Trophoblast cell (in vitro differentiated cells and primary cell): ENCODE measurements around the gene FRMD4A.

Experiments
- DNase-seq, 2 donors: peaks; one replicate each; pipeline ENCODE4 v3.0.0-alpha.2; 2016
- H2AFZ ChIP-seq: 2 replicates; pipeline ENCODE4 v1.6.1; 2013; ENCODE audit warnings: low read length, moderate library complexity, mild to moderate bottlenecking; ENCODE audit not compliant: insufficient read depth, poor library complexity
- H2AK5ac ChIP-seq: 2 replicates; pipeline ENCODE4 v1.6.1; 2013; ENCODE audit warnings: mild to moderate bottlenecking, low read length
- H2BK120ac ChIP-seq: 2 replicates; pipeline ENCODE4 v1.6.1; 2013; ENCODE audit warnings: low read length, mild to moderate bottlenecking, moderate library complexity; ENCODE audit not compliant: insufficient read depth, poor library complexity
- H2BK12ac ChIP-seq: 2 replicates; pipeline ENCODE4 v1.6.1; 2013; ENCODE audit warnings: mild to moderate bottlenecking, low read length, moderate library complexity
- H2BK5ac ChIP-seq: 2 replicates; pipeline ENCODE4 v1.6.1; 2013; ENCODE audit warnings: low read length, low read depth, moderate library complexity, mild to moderate bottlenecking; ENCODE audit not compliant: poor library complexity
- H3K14ac ChIP-seq: 2 replicates; pipeline ENCODE4 v1.6.1; 2013; ENCODE audit warnings: mild to moderate bottlenecking, low read length
- H3K18ac ChIP-seq: 2 replicates; pipeline ENCODE4 v1.6.1; 2013; ENCODE audit warnings: mild to moderate bottlenecking, low read length
- H3K23ac ChIP-seq: 2 replicates; pipeline ENCODE4 v1.6.1; 2013; ENCODE audit warnings: low read length
- H3K27ac ChIP-seq: 2 replicates; pipeline ENCODE4 v1.5.1; 2013; ENCODE audit warnings: low read depth, mild to moderate bottlenecking, inconsistent platforms, low read length, moderate library complexity
- H3K27me3 ChIP-seq: 2 replicates; pipeline ENCODE4 v1.6.1; 2013; ENCODE audit warnings: inconsistent platforms, mild to moderate bottlenecking, low read length, moderate library complexity; ENCODE audit not compliant: insufficient read depth
- H3K36me3 ChIP-seq, 2 experiments: 1 replicate in 1 of 2; 2 replicates in 1 of 2; pipeline ENCODE4 v1.6.1; 2013; ENCODE audit warnings: low read length in 2 of 2, mild to moderate bottlenecking in 2 of 2, moderate library complexity in 1 of 2; ENCODE audit not compliant: insufficient read depth in 2 of 2, control insufficient read depth in 1 of 2
- H3K4ac ChIP-seq: 2 replicates; pipeline ENCODE4 v1.6.1; 2013; ENCODE audit warnings: low read depth, mild to moderate bottlenecking, low read length, moderate library complexity
- H3K4me1 ChIP-seq, 2 experiments: 1 replicate in 1 of 2; 2 replicates in 1 of 2; pipeline ENCODE4 v1.6.1; 2013; ENCODE audit warnings: low read length in 2 of 2, mild to moderate bottlenecking in 2 of 2, moderate library complexity in 1 of 2; ENCODE audit not compliant: insufficient read depth in 2 of 2, control insufficient read depth in 1 of 2
- H3K4me2 ChIP-seq: 2 replicates; pipeline ENCODE4 v1.6.1; 2013; ENCODE audit warnings: inconsistent platforms, mild to moderate bottlenecking, low read length, moderate library complexity
- H3K4me3 ChIP-seq: 2 replicates; pipeline ENCODE4 v1.5.1; 2013; ENCODE audit warnings: mild to moderate bottlenecking, low read depth, low read length, inconsistent platforms
- H3K79me1 ChIP-seq: one replicate; pipeline ENCODE4 v1.6.1; 2013; ENCODE audit warnings: low read length
- H3K79me2 ChIP-seq: 2 replicates; pipeline ENCODE4 v1.6.1; 2013; ENCODE audit warnings: low read length, mild to moderate bottlenecking; ENCODE audit not compliant: control insufficient read depth, insufficient read depth, poor library complexity
- H3K9ac ChIP-seq: 2 replicates; pipeline ENCODE4 v1.6.1; 2013; ENCODE audit warnings: mild to moderate bottlenecking, low read length
- H3K9me3 ChIP-seq: 2 replicates; pipeline ENCODE4 v1.6.1; 2013; ENCODE audit warnings: low read depth, mild to moderate bottlenecking, control low read depth, inconsistent platforms, low read length; ENCODE audit not compliant: insufficient read depth
- H4K12ac ChIP-seq: 2 replicates; pipeline ENCODE4 v1.6.1; 2013; ENCODE audit warnings: low read depth, mild to moderate bottlenecking, low read length, moderate library complexity
- H4K8ac ChIP-seq: 2 replicates; pipeline ENCODE4 v1.6.1; 2013; ENCODE audit warnings: low read depth, mild to moderate bottlenecking, low read length, moderate library complexity
- H4K91ac ChIP-seq: one replicate; pipeline ENCODE4 v1.6.1; 2013; ENCODE audit warnings: low read depth, mild to moderate bottlenecking, low read length, moderate library complexity
- WGBS: extraction: QIAGEN DNeasy Blood & Tissue Kit; methylation state at CpG from one replicate; pipeline ENCODE4 v1.1.7; 2013; ENCODE audit warnings: missing lambda C conversion rate; ENCODE audit not compliant: insufficient read length, insufficient coverage; ENCODE audit errors: extremely low coverage; 5-methylcytosine and 5-hydroxymethylcytosine counted together

Gene FRMD4A

GRCh38 chr10:14250496-14251076, 80.1 kb downstream of the FRMD4A start:
- Histone ChIP-seq H2BK5ac (no peak overlapping the region), H4K12ac (no peak overlapping the region), H3K14ac (no peak overlapping the region), H3K4me2 (no peak overlapping the region), H3K36me3 (no peaks in the 10 kb centered on the region), H3K9me3 (peaks cover 2% of the 10 kb centered on the region), H3K9ac (no peak overlapping the region), H3K27ac (no peak overlapping the region), H2BK120ac (no peak overlapping the region), H2AFZ (no peak overlapping the region), H3K79me1 (no peaks in the 10 kb centered on the region), H2AK5ac (no peak overlapping the region), H3K4me3 (no peak overlapping the region), H4K8ac (no peak overlapping the region), H3K27me3 (no peaks in the 10 kb centered on the region), H3K23ac (no peak overlapping the region), H4K91ac (no peak overlapping the region), H3K4me1 (no peaks in the 10 kb centered on the region), H3K18ac (no peak overlapping the region), H3K79me2 (no peaks in the 10 kb centered on the region), H2BK12ac (no peak overlapping the region), H3K4ac (no peak overlapping the region)
- DNase-seq: no peak
- WGBS: no CpG with 5 or more reads among the region's 2 CpGs

GRCh38 chr10:14247377-14248116, 83.2 kb downstream of the FRMD4A start:
- Histone ChIP-seq H2BK120ac (no peak overlapping the region), H4K91ac (no peak overlapping the region), H3K9me3 (peaks cover 2% of the 10 kb centered on the region), H3K79me2 (no peaks in the 10 kb centered on the region), H4K12ac (no peak overlapping the region), H3K4me2 (no peak overlapping the region), H3K23ac (no peak overlapping the region), H2BK5ac (no peak overlapping the region), H3K9ac (no peak overlapping the region), H2AFZ (no peak overlapping the region), H3K27ac (no peak overlapping the region), H3K4ac (no peak overlapping the region), H3K4me3 (no peak overlapping the region), H3K36me3 (no peaks in the 10 kb centered on the region), H2BK12ac (no peak overlapping the region), H3K27me3 (no peaks in the 10 kb centered on the region), H3K79me1 (no peaks in the 10 kb centered on the region), H3K4me1 (peaks cover 0 to 5% of the 10 kb centered on the region in 2 experiments), H3K18ac (no peak overlapping the region), H3K14ac (no peak overlapping the region), H4K8ac (no peak overlapping the region), H2AK5ac (no peak overlapping the region)
- WGBS: no CpG with 5 or more reads among the region's 9 CpGs
- no peak for DNase-seq

GRCh38 chr10:14244801-14245211, 85.9 kb downstream of the FRMD4A start:
- H4K8ac ChIP-seq: no peak overlapping the region

GRCh38 chr10:14244147-14244546, 86.6 kb downstream of the FRMD4A start:
- DNase-seq: no peak
- Histone ChIP-seq H3K4me2 (no peak overlapping the region), H3K9ac (no peak overlapping the region), H3K14ac (no peak overlapping the region), H3K4me1 (peaks cover 0 to 5% of the 10 kb centered on the region in 2 experiments), H2BK5ac (no peak overlapping the region), H3K36me3 (no peaks in the 10 kb centered on the region), H2AK5ac (no peak overlapping the region), H4K12ac (no peak overlapping the region), H3K4me3 (no peak overlapping the region), H3K23ac (no peak overlapping the region), H3K9me3 (no peaks in the 10 kb centered on the region), H3K79me2 (no peaks in the 10 kb centered on the region), H3K18ac (no peak overlapping the region), H2AFZ (no peak overlapping the region), H3K4ac (no peak overlapping the region), H2BK12ac (no peak overlapping the region), H4K8ac (no peak overlapping the region), H3K79me1 (no peaks in the 10 kb centered on the region), H2BK120ac (no peak overlapping the region), H4K91ac (no peak overlapping the region), H3K27ac (no peak overlapping the region), H3K27me3 (no peaks in the 10 kb centered on the region)
- WGBS: no CpG with 5 or more reads among the region's 3 CpGs

More at GRCh38 chr10:14244801-14245211, 85.9 kb downstream of the FRMD4A start:
- H3K18ac ChIP-seq: no peak overlapping the region
- no CpG with 5 or more reads among the region's 3 CpGs for WGBS
- H3K9me3 ChIP-seq: no peaks in the 10 kb centered on the region
- H2BK12ac ChIP-seq: no peak overlapping the region
- no peak overlapping the region for H2BK5ac ChIP-seq
- H4K91ac ChIP-seq: no peak overlapping the region
- no peak overlapping the region for H4K12ac ChIP-seq
- H3K23ac ChIP-seq: no peak overlapping the region
- H3K27me3 ChIP-seq: no peaks in the 10 kb centered on the region
- peak; percentile 71 to 88 for DNase-seq
- no peak overlapping the region for H3K14ac ChIP-seq
- H3K79me2 ChIP-seq: no peaks in the 10 kb centered on the region
- no peak overlapping the region for H2AK5ac ChIP-seq
- no peaks in the 10 kb centered on the region for H3K36me3 ChIP-seq
- no peak overlapping the region for H2BK120ac ChIP-seq
- H3K4ac ChIP-seq: no peak overlapping the region
- H3K4me3 ChIP-seq: no peak overlapping the region
- no peak overlapping the region for H3K9ac ChIP-seq
- H2AFZ ChIP-seq: no peak overlapping the region
- no peak overlapping the region for H3K27ac ChIP-seq
- no peak overlapping the region for H3K4me2 ChIP-seq
- H3K4me1 ChIP-seq: peaks cover 0 to 5% of the 10 kb centered on the region in 2 experiments
- no peaks in the 10 kb centered on the region for H3K79me1 ChIP-seq
